ENCODE results near the gene RPS18. TPM values are rescaled to one million over a fixed set of nuclear protein-coding genes. Genes with fewer than 3 reads are reported as not detected.

Gene RPS18
- total and polyA plus RNA-seq, 10 of the 15 experiments (the other 5 are each of a cell fraction or from before 2014, with no cell fraction given), result 4,228 to 20,828 (median 7,406) TPM

DNA sequence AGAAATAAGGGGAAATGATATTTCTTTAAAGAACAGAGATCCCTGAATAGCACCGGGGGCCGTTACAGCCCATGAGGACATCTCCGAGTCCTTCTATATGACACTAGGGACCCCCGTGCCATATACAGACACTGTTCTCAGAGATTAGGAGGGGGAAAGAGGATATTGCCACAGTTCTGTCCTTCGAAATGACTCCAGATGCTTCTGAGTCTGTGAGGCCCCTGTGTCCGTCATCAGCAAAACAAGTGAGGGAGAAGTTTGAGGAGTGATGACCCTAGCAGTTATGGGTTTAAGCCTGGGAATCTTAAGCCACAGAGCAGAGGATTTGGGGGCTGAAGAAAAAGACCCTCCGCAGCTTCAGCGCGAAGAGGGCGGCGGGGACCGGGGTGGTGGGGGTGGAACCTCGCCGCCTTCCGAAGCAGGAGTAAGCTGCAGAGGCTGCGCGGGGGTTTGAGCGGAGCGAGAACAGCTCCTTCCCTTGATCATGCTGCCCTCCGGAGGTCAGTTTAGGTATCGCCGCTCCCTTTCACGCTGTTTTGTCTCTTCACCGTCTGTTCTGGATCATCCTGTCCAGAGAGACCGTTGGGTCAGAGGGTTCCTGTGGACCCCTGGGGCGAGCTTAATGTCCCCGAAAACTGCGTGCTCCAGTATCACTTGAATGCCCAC lies 23.8 kb upstream of the RPS18 start (continued):
- TF ChIP-seq, protein P1, sequence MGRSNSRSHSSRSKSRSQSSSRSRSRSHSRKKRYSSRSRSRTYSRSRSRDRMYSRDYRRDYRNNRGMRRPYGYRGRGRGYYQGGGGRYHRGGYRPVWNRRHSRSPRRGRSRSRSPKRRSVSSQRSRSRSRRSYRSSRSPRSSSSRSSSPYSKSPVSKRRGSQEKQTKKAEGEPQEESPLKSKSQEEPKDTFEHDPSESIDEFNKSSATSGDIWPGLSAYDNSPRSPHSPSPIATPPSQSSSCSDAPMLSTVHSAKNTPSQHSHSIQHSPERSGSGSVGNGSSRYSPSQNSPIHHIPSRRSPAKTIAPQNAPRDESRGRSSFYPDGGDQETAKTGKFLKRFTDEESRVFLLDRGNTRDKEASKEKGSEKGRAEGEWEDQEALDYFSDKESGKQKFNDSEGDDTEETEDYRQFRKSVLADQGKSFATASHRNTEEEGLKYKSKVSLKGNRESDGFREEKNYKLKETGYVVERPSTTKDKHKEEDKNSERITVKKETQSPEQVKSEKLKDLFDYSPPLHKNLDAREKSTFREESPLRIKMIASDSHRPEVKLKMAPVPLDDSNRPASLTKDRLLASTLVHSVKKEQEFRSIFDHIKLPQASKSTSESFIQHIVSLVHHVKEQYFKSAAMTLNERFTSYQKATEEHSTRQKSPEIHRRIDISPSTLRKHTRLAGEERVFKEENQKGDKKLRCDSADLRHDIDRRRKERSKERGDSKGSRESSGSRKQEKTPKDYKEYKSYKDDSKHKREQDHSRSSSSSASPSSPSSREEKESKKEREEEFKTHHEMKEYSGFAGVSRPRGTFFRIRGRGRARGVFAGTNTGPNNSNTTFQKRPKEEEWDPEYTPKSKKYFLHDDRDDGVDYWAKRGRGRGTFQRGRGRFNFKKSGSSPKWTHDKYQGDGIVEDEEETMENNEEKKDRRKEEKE (IDR thresholded peaks at IDR 0.05), result no peak
- TF ChIP-seq KDM1A (IDR thresholded peaks at IDR 0.05; ENCODE audit: borderline replicate concordance) (no peak), RBBP5 (conservative IDR thresholded peaks at IDR 0.05) (no peak), IKZF1 (conservative IDR thresholded peaks at IDR 0.05) (no peak), ZBED1 (IDR thresholded peaks at IDR 0.05; ENCODE audit: borderline replicate concordance) (no peak), BCL11A (IDR thresholded peaks at IDR 0.05; ENCODE audit: low read depth, low read length) (no peak), HDAC6 (IDR thresholded peaks at IDR 0.05; ENCODE audit: unreplicated experiment) (no peak), EP300 (IDR thresholded peaks at IDR 0.05; ENCODE audit: borderline replicate concordance in 1 of 2, control insufficient read depth in 1 of 2, low read depth in 2 of 2, low read length in 2 of 2) (no peak), NRF1 (conservative IDR thresholded peaks at IDR 0.05; ENCODE audit: low read depth, low read length) (peak; percentile 27; the same call in 1 of the 2 replicates), PAX8 (IDR thresholded peaks at IDR 0.05) (no peak), ZNF207 (IDR thresholded peaks at IDR 0.05; ENCODE audit: borderline replicate concordance) (no peak), MXI1 (IDR thresholded peaks at IDR 0.05; ENCODE audit: low read depth, low read length) (no peak; the same call in 1 of the 2 replicates), RB1 (IDR thresholded peaks at IDR 0.05; ENCODE audit: borderline replicate concordance) (no peak), FOXM1 (IDR thresholded peaks at IDR 0.05; ENCODE audit: low read depth, low read length) (no peak), RCOR1 (conservative IDR thresholded peaks at IDR 0.05; ENCODE audit: low read depth, low read length) (no peak), ZNF274 (IDR thresholded peaks at IDR 0.05; ENCODE audit: insufficient read depth, insufficient read length) (no peak), GABPA (IDR thresholded peaks at IDR 0.05; ENCODE audit: low read depth) (no peak), CBX5 (IDR thresholded peaks at IDR 0.05; ENCODE audit: low read depth) (no peak), RFX5 (IDR thresholded peaks at IDR 0.05; ENCODE audit: low read depth, low read length) (no peak), ZNF622 (IDR thresholded peaks at IDR 0.05) (no peak), BRCA1 (IDR thresholded peaks at IDR 0.05; ENCODE audit: low read depth, low read length) (no peak)
- TF ChIP-seq, protein P2, sequence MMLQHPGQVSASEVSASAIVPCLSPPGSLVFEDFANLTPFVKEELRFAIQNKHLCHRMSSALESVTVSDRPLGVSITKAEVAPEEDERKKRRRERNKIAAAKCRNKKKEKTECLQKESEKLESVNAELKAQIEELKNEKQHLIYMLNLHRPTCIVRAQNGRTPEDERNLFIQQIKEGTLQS (IDR thresholded peaks at IDR 0.05; ENCODE audit: borderline replicate concordance, extremely low read depth, low read depth, low read length), result no peak
- TF ChIP-seq, protein P3, sequence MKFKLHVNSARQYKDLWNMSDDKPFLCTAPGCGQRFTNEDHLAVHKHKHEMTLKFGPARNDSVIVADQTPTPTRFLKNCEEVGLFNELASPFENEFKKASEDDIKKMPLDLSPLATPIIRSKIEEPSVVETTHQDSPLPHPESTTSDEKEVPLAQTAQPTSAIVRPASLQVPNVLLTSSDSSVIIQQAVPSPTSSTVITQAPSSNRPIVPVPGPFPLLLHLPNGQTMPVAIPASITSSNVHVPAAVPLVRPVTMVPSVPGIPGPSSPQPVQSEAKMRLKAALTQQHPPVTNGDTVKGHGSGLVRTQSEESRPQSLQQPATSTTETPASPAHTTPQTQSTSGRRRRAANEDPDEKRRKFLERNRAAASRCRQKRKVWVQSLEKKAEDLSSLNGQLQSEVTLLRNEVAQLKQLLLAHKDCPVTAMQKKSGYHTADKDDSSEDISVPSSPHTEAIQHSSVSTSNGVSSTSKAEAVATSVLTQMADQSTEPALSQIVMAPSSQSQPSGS (IDR thresholded peaks at IDR 0.05; ENCODE audit: low read length), result no peak
- TF ChIP-seq, protein P4, sequence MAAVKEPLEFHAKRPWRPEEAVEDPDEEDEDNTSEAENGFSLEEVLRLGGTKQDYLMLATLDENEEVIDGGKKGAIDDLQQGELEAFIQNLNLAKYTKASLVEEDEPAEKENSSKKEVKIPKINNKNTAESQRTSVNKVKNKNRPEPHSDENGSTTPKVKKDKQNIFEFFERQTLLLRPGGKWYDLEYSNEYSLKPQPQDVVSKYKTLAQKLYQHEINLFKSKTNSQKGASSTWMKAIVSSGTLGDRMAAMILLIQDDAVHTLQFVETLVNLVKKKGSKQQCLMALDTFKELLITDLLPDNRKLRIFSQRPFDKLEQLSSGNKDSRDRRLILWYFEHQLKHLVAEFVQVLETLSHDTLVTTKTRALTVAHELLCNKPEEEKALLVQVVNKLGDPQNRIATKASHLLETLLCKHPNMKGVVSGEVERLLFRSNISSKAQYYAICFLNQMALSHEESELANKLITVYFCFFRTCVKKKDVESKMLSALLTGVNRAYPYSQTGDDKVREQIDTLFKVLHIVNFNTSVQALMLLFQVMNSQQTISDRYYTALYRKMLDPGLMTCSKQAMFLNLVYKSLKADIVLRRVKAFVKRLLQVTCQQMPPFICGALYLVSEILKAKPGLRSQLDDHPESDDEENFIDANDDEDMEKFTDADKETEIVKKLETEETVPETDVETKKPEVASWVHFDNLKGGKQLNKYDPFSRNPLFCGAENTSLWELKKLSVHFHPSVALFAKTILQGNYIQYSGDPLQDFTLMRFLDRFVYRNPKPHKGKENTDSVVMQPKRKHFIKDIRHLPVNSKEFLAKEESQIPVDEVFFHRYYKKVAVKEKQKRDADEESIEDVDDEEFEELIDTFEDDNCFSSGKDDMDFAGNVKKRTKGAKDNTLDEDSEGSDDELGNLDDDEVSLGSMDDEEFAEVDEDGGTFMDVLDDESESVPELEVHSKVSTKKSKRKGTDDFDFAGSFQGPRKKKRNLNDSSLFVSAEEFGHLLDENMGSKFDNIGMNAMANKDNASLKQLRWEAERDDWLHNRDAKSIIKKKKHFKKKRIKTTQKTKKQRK (IDR thresholded peaks at IDR 0.05; ENCODE audit: low read depth, low read length), result no peak
